ENCODE data around the gene JARID2. TPM values are rescaled to one million over a fixed set of nuclear protein-coding genes. Genes with fewer than 3 reads are reported as not detected.

The JARID2 gene
- total and polyA plus RNA-seq, 2 of the 8 experiments (the other 6 are each of a cell fraction or from before 2014, with no cell fraction given): 60.1 to 239 TPM

DNA sequence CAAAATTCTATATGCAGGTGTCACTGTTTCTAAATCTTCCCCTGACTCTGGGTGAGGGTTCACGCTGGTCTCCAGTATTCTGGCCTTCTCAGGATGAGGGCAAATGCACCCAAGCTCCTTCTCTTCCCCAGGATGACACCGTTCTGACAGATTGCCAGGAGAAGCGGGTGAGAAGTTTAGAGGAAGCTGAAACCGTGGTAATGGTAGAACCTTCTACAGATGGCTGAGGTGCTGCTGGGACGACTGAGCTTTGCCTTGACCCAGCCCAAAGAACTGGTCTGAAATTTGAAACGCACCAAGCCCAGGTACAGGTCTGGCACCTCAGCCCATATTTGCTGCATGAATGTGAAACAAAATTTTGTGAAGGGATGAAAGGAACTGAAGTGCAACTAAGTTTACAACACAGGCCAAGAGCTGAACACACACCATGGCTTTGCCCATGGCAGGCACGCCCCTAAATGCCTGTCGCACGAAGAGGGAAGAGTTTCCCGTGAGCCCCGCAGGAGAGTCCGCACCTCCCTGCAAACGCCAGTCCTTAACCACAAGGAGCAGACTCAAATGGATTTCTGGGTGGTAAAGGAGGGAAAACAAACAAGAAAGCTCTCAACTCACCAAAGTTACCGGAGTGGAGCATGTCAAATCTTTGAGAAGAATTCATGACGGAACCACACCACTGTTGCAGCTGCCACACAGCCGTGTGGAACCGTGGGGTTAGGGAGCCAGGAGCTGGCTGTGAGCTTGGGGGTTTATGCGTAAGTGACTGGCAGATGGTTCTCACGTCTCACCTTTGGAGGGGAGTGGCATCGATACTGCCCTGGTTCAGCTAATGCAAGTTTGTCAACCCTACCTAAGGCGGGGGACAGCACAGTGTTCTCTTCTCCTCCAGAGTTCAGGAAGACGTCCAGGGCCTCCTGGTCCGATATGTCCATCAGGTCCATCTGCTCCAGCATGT is 278.1 kb downstream of the JARID2 start:
- no peaks in the 10 kb centered on the region for H3K23me2 ChIP-seq (ENCODE audit: low read depth, low read length)
- CTCF ChIA-PET (ENCODE audit: partially characterized antibody): interaction anchor here (1.5 to 2.5 kb wide), 2 partner anchors 10 to 100 kb away, joined by 4 to 9 read pairs; no protein-coding TSS in a partner anchor
- peaks cover 5 to 58% (median 39%) of the 10 kb centered on the region in 4 experiments; a peak in 7 of 8 replicates for H3K36me3 ChIP-seq (ENCODE audit: control insufficient read depth in 2 of 4, insufficient read depth in 4 of 4, low read length in 3 of 4)
- peaks cover 26 to 27% of the 10 kb centered on the region in 2 experiments for H3K9me3 ChIP-seq (ENCODE audit: insufficient read depth in 2 of 2, low read depth in 1 of 2, low read length in 1 of 2)
- H3K79me1 ChIP-seq (ENCODE audit: low read depth, low read length): 0 out of 2 replicates have a peak, but pooled peaks cover 5% of the 10 kb centered on the region
- FAIRE-seq (no peak), DNase-seq (ENCODE audit: low read depth in 1 of 2, low spot score in 2 of 2) (peak in 1 of 2 experiments; percentile 57)
- no peak overlapping the region for H3K4me2 ChIP-seq (ENCODE audit: insufficient read depth in 1 of 2, low read depth in 2 of 2, low read length in 2 of 2)
- POLR2A ChIA-PET (ENCODE audit: partially characterized antibody): interaction anchor here (0.5 to 2.4 kb wide), 5 partner anchors 10 to 254 kb away, joined by 3 to 9 read pairs (median 3); no protein-coding TSS in a partner anchor
- peaks cover 0 to 8% of the 10 kb centered on the region in 2 experiments for H4K20me1 ChIP-seq (replicated peaks in 1 of 2; ENCODE audit: control insufficient read depth in 1 of 2, insufficient read depth in 2 of 2, low read length in 2 of 2)
- H3K14ac ChIP-seq (ENCODE audit: insufficient read length): no peak overlapping the region
- WGBS, 2 experiments (ENCODE audit: extremely low coverage in 1 of 2, insufficient coverage in 1 of 2, insufficient read length in 1 of 2, insufficient replicate concordance in 2 of 2, low coverage in 1 of 2, low lambda C conversion rate in 2 of 2, missing lambda C conversion rate in 1 of 2): 96% methylated on average over 23 of the region's 23 CpGs; no CpG with 5 or more reads in 1 of the 2 experiments
- no peaks in the 10 kb centered on the region for H3K79me2 ChIP-seq (ENCODE audit: control insufficient read depth in 1 of 2, insufficient read depth in 2 of 2, low read length in 2 of 2)
- no peak overlapping the region for H2BK5ac ChIP-seq (ENCODE audit: low read depth, low read length)
- no peaks in the 10 kb centered on the region for H3K27me3 ChIP-seq (replicated peaks in 1 of 4; ENCODE audit: control insufficient read depth in 3 of 4, extremely low read depth in 1 of 4, insufficient read depth in 3 of 4, low read length in 3 of 4)
- H3K56ac ChIP-seq (replicated peaks; ENCODE audit: insufficient read length, low read depth, low read length): no peak overlapping the region
- H3K4me1 ChIP-seq (replicated peaks in 1 of 4; ENCODE audit: control insufficient read depth in 3 of 4, insufficient read depth in 4 of 4, low read length in 3 of 4): no peaks in the 10 kb centered on the region; a peak in 1 of 7 replicates
- H3K4ac ChIP-seq (replicated peaks; ENCODE audit: insufficient read length, low read depth, low read length): no peak overlapping the region
- no peak overlapping the region for H2BK15ac ChIP-seq (ENCODE audit: low read length)
- H3K18ac ChIP-seq (ENCODE audit: extremely low read depth, low read length): no peak overlapping the region
- H2BK12ac ChIP-seq (ENCODE audit: low read depth, low read length): no peak overlapping the region
- no peak overlapping the region for H2AK5ac ChIP-seq (ENCODE audit: low read depth, low read length)
- no peak overlapping the region for H2AFZ ChIP-seq (ENCODE audit: low read length)
- H3K27ac ChIP-seq (ENCODE audit: low read depth, low read length): no peak overlapping the region
- H4K5ac ChIP-seq (ENCODE audit: insufficient read length, low read depth, low read length): no peak overlapping the region
- no peak overlapping the region for H3K9ac ChIP-seq (replicated peaks in 1 of 4; ENCODE audit: extremely low read depth in 1 of 4, low read depth in 3 of 4, low read length in 3 of 4)
- H3K4me3 ChIP-seq (ENCODE audit: extremely low read depth in 1 of 4, insufficient read depth in 2 of 4, low read depth in 3 of 4, low read length in 4 of 4): no peak overlapping the region
- H4K91ac ChIP-seq (replicated peaks; ENCODE audit: insufficient read length, low read length): no peak overlapping the region
- no peak overlapping the region for H2BK20ac ChIP-seq (ENCODE audit: low read length)
- no peak overlapping the region for H4K8ac ChIP-seq (ENCODE audit: extremely low read depth, insufficient read depth, low read length)
- H3K23ac ChIP-seq (ENCODE audit: insufficient read length): no peak overlapping the region
- H2BK120ac ChIP-seq (replicated peaks; ENCODE audit: low read depth, low read length): no peak overlapping the region
- no peak for TF ChIP-seq CHD2 (IDR thresholded peaks at IDR 0.05; ENCODE audit: low read length)
- TF ChIP-seq CTBP2 (IDR thresholded peaks at IDR 0.05; ENCODE audit: borderline replicate concordance, insufficient read depth, insufficient read length, low read length): no peak
- TF ChIP-seq KDM5A (IDR thresholded peaks at IDR 0.05; ENCODE audit: low read length): no peak
- TF ChIP-seq TCF12 (IDR thresholded peaks at IDR 0.05; ENCODE audit: low read depth, low read length): no peak
- no peak for TF ChIP-seq SP2 (IDR thresholded peaks at IDR 0.05; ENCODE audit: low read length)
- TF ChIP-seq JUN (IDR thresholded peaks at IDR 0.05; ENCODE audit: low read depth, low read length): no peak
- peak; percentile 4 for TF ChIP-seq TAF7 (optimal IDR thresholded peaks at IDR 0.05; ENCODE audit: borderline replicate concordance, low read depth, low read length)
- TF ChIP-seq PHF8 (conservative IDR thresholded peaks at IDR 0.05; ENCODE audit: low read depth, low read length): no peak
- TF ChIP-seq RXRA (IDR thresholded peaks at IDR 0.05; ENCODE audit: insufficient read depth, low read depth, low read length): no peak
- no peak for TF ChIP-seq TBP (IDR thresholded peaks at IDR 0.05; ENCODE audit: low read depth, low read length)
- peak in 1 of 2 experiments; percentile 18; a peak in 2 of 3 replicates for TF ChIP-seq POLR2A (IDR thresholded peaks at IDR 0.05; ENCODE audit: control extremely low read depth in 1 of 2, low read depth in 2 of 2, low read length in 2 of 2)
- no peak for TF ChIP-seq SP4 (IDR thresholded peaks at IDR 0.05; ENCODE audit: low read length)
